Measurements from ENCODE around the gene UTP20. TPM values are rescaled to one million over a fixed set of nuclear protein-coding genes. Genes with fewer than 3 reads are reported as not detected.

UTP20 gene
- total and polyA plus RNA-seq, 2 donors (not counting 3 experiments of a cell fraction or from before 2014, with no cell fraction given): 4.6 to 23.1 TPM

DNA sequence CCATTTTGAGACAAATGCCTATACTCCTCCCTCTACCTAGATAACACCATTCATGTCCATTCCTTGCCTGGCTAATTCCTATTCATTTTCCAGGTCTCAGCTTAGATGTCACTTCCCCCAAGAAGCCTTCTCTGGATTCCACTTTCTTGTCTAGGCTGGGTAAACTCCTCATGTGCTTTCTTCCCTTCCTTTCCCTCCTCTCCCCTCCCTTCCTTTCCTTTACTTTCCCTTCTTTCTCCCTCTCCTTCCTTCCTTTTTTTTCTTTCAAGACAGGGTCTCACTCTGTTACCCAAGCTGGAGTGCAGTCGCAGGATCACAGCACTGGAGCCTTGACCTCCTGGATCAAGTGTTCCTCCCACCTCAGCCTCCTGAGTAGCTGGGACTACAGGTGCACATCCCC is 3.5 kb upstream of the UTP20 start:
- H3K27ac ChIP-seq (ENCODE audit: insufficient read depth, low read depth, low read length): no peak overlapping the region
- H3K4me3 ChIP-seq (replicated peaks in 1 of 3; ENCODE audit: insufficient read depth in 1 of 3, low read depth in 1 of 3, low read length in 3 of 3): no peak overlapping the region
- CTCF ChIA-PET: no interaction called here
- H3K9me3 ChIP-seq (replicated peaks; ENCODE audit: control insufficient read depth, insufficient read depth, low read length): no peaks in the 10 kb centered on the region
- H2AFZ ChIP-seq (ENCODE audit: low read depth, low read length): no peak overlapping the region
- DNase-seq (ENCODE audit: low read depth, low spot score) (no peak), FAIRE-seq (no peak)
- TF ChIP-seq POLR2AphosphoS5 (IDR thresholded peaks at IDR 0.05; ENCODE audit: insufficient read depth, low read depth, low read length): no peak
- TF ChIP-seq, protein P1, sequence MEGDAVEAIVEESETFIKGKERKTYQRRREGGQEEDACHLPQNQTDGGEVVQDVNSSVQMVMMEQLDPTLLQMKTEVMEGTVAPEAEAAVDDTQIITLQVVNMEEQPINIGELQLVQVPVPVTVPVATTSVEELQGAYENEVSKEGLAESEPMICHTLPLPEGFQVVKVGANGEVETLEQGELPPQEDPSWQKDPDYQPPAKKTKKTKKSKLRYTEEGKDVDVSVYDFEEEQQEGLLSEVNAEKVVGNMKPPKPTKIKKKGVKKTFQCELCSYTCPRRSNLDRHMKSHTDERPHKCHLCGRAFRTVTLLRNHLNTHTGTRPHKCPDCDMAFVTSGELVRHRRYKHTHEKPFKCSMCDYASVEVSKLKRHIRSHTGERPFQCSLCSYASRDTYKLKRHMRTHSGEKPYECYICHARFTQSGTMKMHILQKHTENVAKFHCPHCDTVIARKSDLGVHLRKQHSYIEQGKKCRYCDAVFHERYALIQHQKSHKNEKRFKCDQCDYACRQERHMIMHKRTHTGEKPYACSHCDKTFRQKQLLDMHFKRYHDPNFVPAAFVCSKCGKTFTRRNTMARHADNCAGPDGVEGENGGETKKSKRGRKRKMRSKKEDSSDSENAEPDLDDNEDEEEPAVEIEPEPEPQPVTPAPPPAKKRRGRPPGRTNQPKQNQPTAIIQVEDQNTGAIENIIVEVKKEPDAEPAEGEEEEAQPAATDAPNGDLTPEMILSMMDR (IDR thresholded peaks at IDR 0.05; ENCODE audit: extremely low read depth in 1 of 2, insufficient read depth in 1 of 2, low read depth in 1 of 2, low read length in 2 of 2): no peak
- no peak for TF ChIP-seq EZH2 (IDR thresholded peaks at IDR 0.05; ENCODE audit: borderline replicate concordance, low read depth, low read length, severe bottlenecking)
- no peak for TF ChIP-seq POLR2A (IDR thresholded peaks at IDR 0.05; ENCODE audit: low read depth, low read length)
- TF ChIP-seq MYC (IDR thresholded peaks at IDR 0.05; ENCODE audit: low read depth, low read length): no peak
- TF ChIP-seq, protein P2, sequence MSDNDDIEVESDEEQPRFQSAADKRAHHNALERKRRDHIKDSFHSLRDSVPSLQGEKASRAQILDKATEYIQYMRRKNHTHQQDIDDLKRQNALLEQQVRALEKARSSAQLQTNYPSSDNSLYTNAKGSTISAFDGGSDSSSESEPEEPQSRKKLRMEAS (IDR thresholded peaks at IDR 0.05; ENCODE audit: insufficient read depth, insufficient read length): no peak
- TF ChIP-seq JUN (IDR thresholded peaks at IDR 0.05; ENCODE audit: borderline replicate concordance, insufficient read depth, insufficient read length, low read depth): no peak
- TF ChIP-seq FOS (IDR thresholded peaks at IDR 0.05; ENCODE audit: borderline replicate concordance, insufficient read depth, low read length): no peak
- TF ChIP-seq GATA2 (IDR thresholded peaks at IDR 0.05; ENCODE audit: insufficient read depth, insufficient read length, low read depth, low read length): no peak
- dilution Hi-C loops (cut with MboI; ENCODE audit: extremely low pct_ligation_motif_present, low sequenced_read_pairs): no loop called here
- intact Hi-C loops (cut with micrococcal nuclease): no loop called here
- peaks cover 11 to 12% of the 10 kb centered on the region in 2 experiments for H3K27me3 ChIP-seq (ENCODE audit: control insufficient read depth in 2 of 2, insufficient read depth in 2 of 2, low read length in 2 of 2)
- no peak overlapping the region for H3K9ac ChIP-seq (replicated peaks; ENCODE audit: extremely low read depth, insufficient read depth, low read length)
- POLR2A ChIA-PET: interaction anchor here (0.6 kb wide), 1 partner anchor 53 kb away, joined by 3 read pairs; no protein-coding TSS in a partner anchor
- BruUV-seq (replicated peaks): no TSS peak
- peaks cover 8% of the 10 kb centered on the region for H3K79me2 ChIP-seq (ENCODE audit: control insufficient read depth, insufficient read depth, low read length)
- no peaks in the 10 kb centered on the region for H3K9me1 ChIP-seq (replicated peaks; ENCODE audit: control insufficient read depth, extremely low read depth, insufficient read depth, low read length)
- no peaks in the 10 kb centered on the region for H4K20me1 ChIP-seq (replicated peaks; ENCODE audit: control insufficient read depth, extremely low read depth, insufficient read depth, low read length)
- H3K36me3 ChIP-seq (ENCODE audit: control insufficient read depth in 2 of 2, extremely low read depth in 1 of 2, insufficient read depth in 2 of 2, low read length in 2 of 2): no peaks in the 10 kb centered on the region
- H3K4me1 ChIP-seq (ENCODE audit: control insufficient read depth, extremely low read depth, insufficient read depth, low read length): peaks cover 7% of the 10 kb centered on the region
- H3K4me2 ChIP-seq (ENCODE audit: insufficient read depth, low read length): no peak overlapping the region

All from endothelial cell of umbilical vein (primary cell).